GM23338 (cell line): Measurements from ENCODE around the gene SESN2.

Experiments used
- CREB1 ChIP-seq: fragments of 250-450 bp; sonication (Bioruptor Pico); IDR thresholded peaks from 2 replicates; pipeline ENCODE4 v1.5.0; 2020; ENCODE audit warnings: low read depth, mild to moderate bottlenecking, moderate library complexity
- CTCF ChIP-seq, 2 experiments: fragments of 200-600 bp in 1 of 2; sonication (generic) in 1 of 2; conservative IDR thresholded peaks; 2 replicates each; pipeline versions ENCODE4 v1.5.1 to v1.6.1; 2016 to 2017; ENCODE audit warnings: antibody characterized with exemption in 2 of 2, low read depth in 2 of 2, mild to moderate bottlenecking in 2 of 2, moderate library complexity in 1 of 2
- EZH2 ChIP-seq: fragments of 200-600 bp; sonication (generic); IDR thresholded peaks from one replicate; pipeline ENCODE4 v1.8.0; 2017; ENCODE audit warnings: antibody characterized with exemption, mild to moderate bottlenecking, low read depth; ENCODE audit not compliant: unreplicated experiment
- EZH2phosphoT487 ChIP-seq: fragments of 200-600 bp; sonication (generic); IDR thresholded peaks from one replicate; pipeline ENCODE4 v1.8.1; 2018; ENCODE audit warnings: antibody characterized with exemption; ENCODE audit not compliant: unreplicated experiment
- JUNB ChIP-seq: IDR thresholded peaks from one replicate; pipeline ENCODE4 v1.6.1; 2016; ENCODE audit warnings: antibody characterized with exemption; ENCODE audit not compliant: unreplicated experiment
- NANOG ChIP-seq: IDR thresholded peaks from 2 replicates; pipeline ENCODE4 v1.6.1; 2016; ENCODE audit warnings: antibody characterized with exemption, borderline replicate concordance
- POLR2AphosphoS5 ChIP-seq: IDR thresholded peaks from 2 replicates; pipeline ENCODE4 v1.6.1; 2016; ENCODE audit warnings: antibody characterized with exemption, low read depth
- REST ChIP-seq: IDR thresholded peaks from one replicate; pipeline ENCODE4 v1.6.1; 2018; ENCODE audit warnings: antibody characterized with exemption; ENCODE audit not compliant: unreplicated experiment
- STAT1 ChIP-seq: IDR thresholded peaks from one replicate; pipeline ENCODE4 v1.6.1; 2016; ENCODE audit warnings: antibody characterized with exemption; ENCODE audit not compliant: unreplicated experiment
- ZNF331 ChIP-seq: fragments of 250-450 bp; sonication (Bioruptor Pico); IDR thresholded peaks from 2 replicates; pipeline ENCODE4 v1.5.0; 2020; ENCODE audit warnings: low read depth, mild to moderate bottlenecking, moderate library complexity
- TF ChIP-seq, protein P1 (sequence below): IDR thresholded peaks from 2 replicates; pipeline ENCODE4 v1.6.1; 2016; ENCODE audit warnings: antibody characterized with exemption

GRCh38 chr1:28298438-28298837, 39.1 kb downstream of the SESN2 start:
- TF ChIP-seq CTCF (conservative IDR thresholded peaks at IDR 0.05; ENCODE audit: low read depth in 2 of 2) (no peak), REST (no peak), POLR2AphosphoS5 (no peak), EZH2 (no peak), CREB1 (CRISPR knock-in tag) (no peak), ZNF331 (CRISPR knock-in tag) (no peak), EZH2phosphoT487 (no peak), NANOG (no peak), STAT1 (no peak), JUNB (no peak)
- TF ChIP-seq, protein P1, sequence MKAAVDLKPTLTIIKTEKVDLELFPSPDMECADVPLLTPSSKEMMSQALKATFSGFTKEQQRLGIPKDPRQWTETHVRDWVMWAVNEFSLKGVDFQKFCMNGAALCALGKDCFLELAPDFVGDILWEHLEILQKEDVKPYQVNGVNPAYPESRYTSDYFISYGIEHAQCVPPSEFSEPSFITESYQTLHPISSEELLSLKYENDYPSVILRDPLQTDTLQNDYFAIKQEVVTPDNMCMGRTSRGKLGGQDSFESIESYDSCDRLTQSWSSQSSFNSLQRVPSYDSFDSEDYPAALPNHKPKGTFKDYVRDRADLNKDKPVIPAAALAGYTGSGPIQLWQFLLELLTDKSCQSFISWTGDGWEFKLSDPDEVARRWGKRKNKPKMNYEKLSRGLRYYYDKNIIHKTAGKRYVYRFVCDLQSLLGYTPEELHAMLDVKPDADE, result no peak
